ENCODE measurements around the gene CENPP. TPM values are rescaled to one million over a fixed set of nuclear protein-coding genes. Genes with fewer than 3 reads are reported as not detected.
A peak's percentile ranks its signal among the peaks of the same experiment; 100 is the strongest.

Gene CENPP
- total RNA-seq, 1 donor from 2014 or later = 1.3 TPM

GRCh38 chr9:92349771-92350739, 24.3 kb downstream of the CENPP start:
- no peak for FAIRE-seq

GRCh38 chr9:92350740-92351133, 25.0 kb downstream of the CENPP start:
- Histone ChIP-seq H3K27me3 (ENCODE audit: control insufficient read depth, insufficient read depth, low read length) (no peaks in the 10 kb centered on the region), H3K4me3 (ENCODE audit: low read depth, low read length) (no peak overlapping the region), H3K36me3 (ENCODE audit: control insufficient read depth, insufficient read depth, low read length) (no peaks in the 10 kb centered on the region)
- TF ChIP-seq CTCF (IDR thresholded peaks at IDR 0.05; ENCODE audit: insufficient read depth, low read length, severe bottlenecking) = no peak
- FAIRE-seq (no peak), DNase-seq (ENCODE audit: low read depth) (no peak)

More at GRCh38 chr9:92349771-92350739, 24.3 kb downstream of the CENPP start:
- Histone ChIP-seq H3K4me3 (ENCODE audit: low read depth, low read length) (no peak overlapping the region), H3K27me3 (ENCODE audit: control insufficient read depth, insufficient read depth, low read length) (no peaks in the 10 kb centered on the region), H3K36me3 (ENCODE audit: control insufficient read depth, insufficient read depth, low read length) (no peaks in the 10 kb centered on the region)
- no peak for TF ChIP-seq CTCF (IDR thresholded peaks at IDR 0.05; ENCODE audit: insufficient read depth, low read length, severe bottlenecking)
- no peak for DNase-seq (ENCODE audit: low read depth)

- no peaks in the 10 kb centered on the region for H3K36me3 ChIP-seq (ENCODE audit: control insufficient read depth, insufficient read depth, low read length)
- H3K27me3 ChIP-seq (ENCODE audit: control insufficient read depth, insufficient read depth, low read length) = no peaks in the 10 kb centered on the region
- FAIRE-seq = no peak
- DNase-seq (ENCODE audit: low read depth) = peak; percentile 35
- no peak overlapping the region for H3K4me3 ChIP-seq (ENCODE audit: low read depth, low read length)
- TF ChIP-seq CTCF (IDR thresholded peaks at IDR 0.05; ENCODE audit: insufficient read depth, low read length, severe bottlenecking) = no peak
These were observed 27.3 kb downstream of the CENPP start for GRCh38 chr9:92353051-92353450.

GRCh38 chr9:92359394-92359995, 33.7 kb downstream of the CENPP start:
- DNase-seq (ENCODE audit: low read depth) (no peak), FAIRE-seq (no peak)
- Histone ChIP-seq H3K27me3 (ENCODE audit: control insufficient read depth, insufficient read depth, low read length) (no peaks in the 10 kb centered on the region), H3K4me3 (ENCODE audit: low read depth, low read length) (no peak overlapping the region), H3K36me3 (ENCODE audit: control insufficient read depth, insufficient read depth, low read length) (no peaks in the 10 kb centered on the region)
- no peak for TF ChIP-seq CTCF (IDR thresholded peaks at IDR 0.05; ENCODE audit: insufficient read depth, low read length, severe bottlenecking)

- FAIRE-seq = no peak
- TF ChIP-seq CTCF (IDR thresholded peaks at IDR 0.05; ENCODE audit: insufficient read depth, low read length, severe bottlenecking) = no peak
- no peaks in the 10 kb centered on the region for H3K27me3 ChIP-seq (ENCODE audit: control insufficient read depth, insufficient read depth, low read length)
These were observed 34.3 kb downstream of the CENPP start for GRCh38 chr9:92360083-92360482.

More at GRCh38 chr9:92360083-92360482, 34.3 kb downstream of the CENPP start:
- DNase-seq (ENCODE audit: low read depth) = no peak
- no peak overlapping the region for H3K4me3 ChIP-seq (ENCODE audit: low read depth, low read length)
- H3K36me3 ChIP-seq (ENCODE audit: control insufficient read depth, insufficient read depth, low read length) = no peaks in the 10 kb centered on the region

Data from bronchial epithelial cell (primary cell).